CD8-positive, alpha-beta memory T cell (primary cell): ENCODE data around the gene GPR176. TPM values are rescaled to one million over a fixed set of nuclear protein-coding genes. Genes with fewer than 3 reads are reported as not detected.

Experiments used
- CTCF ChIA-PET: fragments of 350-600 bp; sonication (Branson Sonifier 250); formaldehyde crosslinking; loops from one replicate; lab custom pipeline; 2021; ENCODE audit warnings: antibody characterized with exemption; lab: Charles Lee
- POLR2A ChIA-PET: fragments of 350-600 bp; sonication (Branson Sonifier 250); formaldehyde crosslinking; loops from one replicate; lab custom pipeline; 2021; ENCODE audit warnings: antibody characterized with exemption; lab: Charles Lee
- DNase-seq, 5 donors: peaks; one replicate each; pipeline versions ENCODE4 v3.0.0 to v3.0.0-alpha.2; 2020 to 2022; ENCODE audit warnings: mixed read lengths in 1 of 5
- H3K27ac ChIP-seq: one replicate; pipeline ENCODE4 v1.7.0; 2013; ENCODE audit warnings: low read depth, mild to moderate bottlenecking, low read length, moderate library complexity
- H3K27me3 ChIP-seq: 2 replicates; pipeline ENCODE4 v1.7.0; 2013; ENCODE audit warnings: low read length, mild to moderate bottlenecking; ENCODE audit not compliant: insufficient read depth, poor library complexity, severe bottlenecking
- H3K36me3 ChIP-seq: 2 replicates; pipeline ENCODE4 v1.7.0; 2013; ENCODE audit warnings: mild to moderate bottlenecking, low read length, moderate library complexity; ENCODE audit not compliant: insufficient read depth
- H3K4me1 ChIP-seq: 2 replicates; pipeline ENCODE4 v1.7.0; 2013; ENCODE audit warnings: mild to moderate bottlenecking, low read length, moderate library complexity; ENCODE audit not compliant: insufficient read depth
- H3K4me3 ChIP-seq: 2 replicates; pipeline ENCODE4 v1.7.0; 2013; ENCODE audit warnings: mild to moderate bottlenecking, low read length
- H3K9me3 ChIP-seq: 2 replicates; pipeline ENCODE4 v1.7.0; 2013; ENCODE audit warnings: mild to moderate bottlenecking, low read length
- H3K27ac Mint-ChIP-seq, 8 donors: one replicate each; pipeline ENCODE4 v1.8.0; 2020 to 2021; ENCODE audit warnings: mixed read lengths in 8 of 8, mild to moderate bottlenecking in 6 of 8, inconsistent platforms in 3 of 8, moderate library complexity in 3 of 8
- H3K27me3 Mint-ChIP-seq, 2 donors: one replicate each; pipeline ENCODE4 v1.8.0; 2020 to 2021; ENCODE audit warnings: mixed read lengths in 2 of 2, mild to moderate bottlenecking in 1 of 2, moderate library complexity in 1 of 2
- H3K36me3 Mint-ChIP-seq, 3 donors: one replicate each; pipeline ENCODE4 v1.8.0; 2020 to 2021; ENCODE audit warnings: mixed read lengths in 3 of 3, inconsistent platforms in 1 of 3, mild to moderate bottlenecking in 1 of 3
- H3K4me1 Mint-ChIP-seq, 3 donors: one replicate each; pipeline ENCODE4 v1.8.0; 2020 to 2021; ENCODE audit warnings: mixed read lengths in 3 of 3, inconsistent platforms in 1 of 3, mild to moderate bottlenecking in 1 of 3
- H3K4me3 Mint-ChIP-seq, 7 donors: one replicate each; pipeline ENCODE4 v1.8.0; 2020 to 2021; ENCODE audit warnings: mixed read lengths in 7 of 7, mild to moderate bottlenecking in 6 of 7, moderate library complexity in 4 of 7, inconsistent platforms in 2 of 7
- H3K9me3 Mint-ChIP-seq, 5 donors: one replicate each; pipeline ENCODE4 v1.8.0; 2020 to 2022; ENCODE audit warnings: mixed read lengths in 5 of 5, mild to moderate bottlenecking in 3 of 5, moderate library complexity in 2 of 5, inconsistent platforms in 1 of 5
- polyA plus RNA-seq: library from polyadenylated mRNA; unstranded; fragments of 300-500 nt; fragmentation: Illumina TruSeq; gene quantifications from one replicate; pipeline ENCODE4 v1.2.3, GENCODE V29; 2021
- total RNA-seq, 2 experiments: library from RNA; stranded (reverse); gene quantifications; one replicate each; pipeline ENCODE4 v1.2.3, GENCODE V29; 2021

The GPR176 gene
- total and polyA plus RNA-seq, 3 experiments from 2014 or later, result 0.20 TPM; not detected in 2

DNA sequence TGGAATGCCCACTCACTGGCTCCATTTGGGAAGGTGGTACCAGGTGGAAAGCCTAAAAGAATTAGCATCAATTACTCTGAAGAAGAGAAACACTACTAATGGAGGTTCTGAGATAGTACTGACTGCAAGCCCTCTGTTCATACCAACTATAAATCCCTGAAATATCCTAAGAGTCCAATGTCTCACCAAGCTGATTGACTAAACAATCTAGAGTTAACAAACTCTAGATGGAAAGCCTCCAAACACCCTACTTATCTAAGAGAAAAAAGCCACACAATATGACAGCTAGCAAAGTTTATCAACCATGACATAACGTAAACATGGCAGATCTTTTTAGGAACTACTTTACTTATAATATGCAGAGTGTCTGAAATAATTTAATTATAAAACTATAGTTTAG lies 59.2 kb downstream of the GPR176 start:
- no peaks in the 10 kb centered on the region for H3K9me3 Mint-ChIP-seq
- H3K36me3 Mint-ChIP-seq, result peaks cover 0 to 5% (median 0%) of the 10 kb centered on the region in 3 donors
- H3K4me3 Mint-ChIP-seq, result no peak overlapping the region
- no peaks in the 10 kb centered on the region for H3K9me3 ChIP-seq
- no peak overlapping the region for H3K4me3 ChIP-seq
- no peak for DNase-seq
- ChIA-PET CTCF (no interaction called here), POLR2A (no interaction called here)
- H3K27ac ChIP-seq, result no peak overlapping the region
- no peaks in the 10 kb centered on the region for H3K27me3 ChIP-seq
- peaks cover 4 to 44% of the 10 kb centered on the region in 2 donors for H3K27me3 Mint-ChIP-seq
- H3K4me1 ChIP-seq, result no peaks in the 10 kb centered on the region
- H3K36me3 ChIP-seq, result no peaks in the 10 kb centered on the region
- H3K27ac Mint-ChIP-seq, result no peak overlapping the region
- H3K4me1 Mint-ChIP-seq, result no peaks in the 10 kb centered on the region

- ChIA-PET CTCF (no interaction called here), POLR2A (no interaction called here)
- peaks cover 4 to 41% of the 10 kb centered on the region in 2 donors for H3K27me3 Mint-ChIP-seq
- Histone ChIP-seq H3K36me3 (no peaks in the 10 kb centered on the region), H3K4me3 (no peak overlapping the region), H3K27me3 (no peaks in the 10 kb centered on the region), H3K4me1 (no peaks in the 10 kb centered on the region), H3K27ac (no peak overlapping the region), H3K9me3 (no peaks in the 10 kb centered on the region)
- no peak overlapping the region for H3K4me3 Mint-ChIP-seq
- peaks cover 0 to 5% (median 0%) of the 10 kb centered on the region in 3 donors for H3K36me3 Mint-ChIP-seq
- DNase-seq, result no peak
- no peaks in the 10 kb centered on the region for H3K4me1 Mint-ChIP-seq
- H3K27ac Mint-ChIP-seq, result no peak overlapping the region
- no peaks in the 10 kb centered on the region for H3K9me3 Mint-ChIP-seq
Measured at GRCh38 chr15:39860200-39860599, 59.9 kb downstream of the GPR176 start.

DNA sequence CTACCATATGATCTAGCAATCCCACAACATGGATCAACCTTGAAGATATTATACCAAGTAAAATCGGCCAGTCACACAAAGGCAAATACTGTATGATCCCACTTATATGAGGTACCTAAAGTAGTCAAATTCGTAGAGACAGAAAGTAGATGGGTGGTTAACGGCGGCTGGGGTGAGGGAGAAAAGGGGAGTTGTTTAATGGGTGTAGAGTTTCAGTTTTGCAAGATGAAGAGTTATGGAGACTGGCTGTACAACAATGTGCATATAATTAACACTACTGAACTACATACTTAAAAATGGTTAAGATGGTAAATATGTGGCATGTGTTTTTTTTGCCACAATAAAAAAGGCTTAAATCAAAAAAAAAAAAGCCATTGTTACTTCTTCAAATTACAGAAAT lies 60.4 kb downstream of the GPR176 start:
- Mint-ChIP-seq H3K4me1 (no peaks in the 10 kb centered on the region), H3K4me3 (no peak overlapping the region), H3K36me3 (peaks cover 0 to 5% (median 0%) of the 10 kb centered on the region in 3 donors), H3K27ac (no peak overlapping the region), H3K27me3 (peaks cover 6 to 38% of the 10 kb centered on the region in 2 donors), H3K9me3 (no peaks in the 10 kb centered on the region)
- Histone ChIP-seq H3K36me3 (no peaks in the 10 kb centered on the region), H3K27ac (no peak overlapping the region), H3K4me1 (no peaks in the 10 kb centered on the region), H3K9me3 (no peaks in the 10 kb centered on the region), H3K4me3 (no peak overlapping the region), H3K27me3 (no peaks in the 10 kb centered on the region)
- DNase-seq, result no peak
- ChIA-PET CTCF (no interaction called here), POLR2A (no interaction called here)

- CTCF ChIA-PET, result no interaction called here
- Histone ChIP-seq H3K36me3 (no peaks in the 10 kb centered on the region), H3K9me3 (no peaks in the 10 kb centered on the region), H3K4me1 (no peaks in the 10 kb centered on the region), H3K27ac (no peak overlapping the region), H3K27me3 (no peaks in the 10 kb centered on the region), H3K4me3 (no peak overlapping the region)
- Mint-ChIP-seq H3K27me3 (peaks cover 4 to 30% of the 10 kb centered on the region in 2 donors), H3K27ac (no peak overlapping the region), H3K4me3 (no peak overlapping the region), H3K36me3 (peaks cover 0 to 5% (median 0%) of the 10 kb centered on the region in 3 donors), H3K9me3 (no peaks in the 10 kb centered on the region), H3K4me1 (no peaks in the 10 kb centered on the region)
- DNase-seq, result no peak
- POLR2A ChIA-PET, result no interaction called here
Measured at GRCh38 chr15:39857132-39857531, 62.9 kb downstream of the GPR176 start.

GRCh38 chr15:39856357-39856756 lies 63.7 kb downstream of the GPR176 start:
- Mint-ChIP-seq H3K4me3 (no peak overlapping the region), H3K9me3 (no peaks in the 10 kb centered on the region), H3K4me1 (no peaks in the 10 kb centered on the region), H3K27ac (no peak overlapping the region), H3K27me3 (peaks cover 4 to 30% of the 10 kb centered on the region in 2 donors), H3K36me3 (peaks cover 0 to 5% (median 0%) of the 10 kb centered on the region in 3 donors)
- no peak for DNase-seq
- no peak overlapping the region for H3K27ac ChIP-seq
- no peaks in the 10 kb centered on the region for H3K9me3 ChIP-seq
- ChIA-PET CTCF (no interaction called here), POLR2A (no interaction called here)
- H3K27me3 ChIP-seq, result no peaks in the 10 kb centered on the region
- H3K36me3 ChIP-seq, result no peaks in the 10 kb centered on the region
- no peaks in the 10 kb centered on the region for H3K4me1 ChIP-seq
- H3K4me3 ChIP-seq, result no peak overlapping the region

DNA sequence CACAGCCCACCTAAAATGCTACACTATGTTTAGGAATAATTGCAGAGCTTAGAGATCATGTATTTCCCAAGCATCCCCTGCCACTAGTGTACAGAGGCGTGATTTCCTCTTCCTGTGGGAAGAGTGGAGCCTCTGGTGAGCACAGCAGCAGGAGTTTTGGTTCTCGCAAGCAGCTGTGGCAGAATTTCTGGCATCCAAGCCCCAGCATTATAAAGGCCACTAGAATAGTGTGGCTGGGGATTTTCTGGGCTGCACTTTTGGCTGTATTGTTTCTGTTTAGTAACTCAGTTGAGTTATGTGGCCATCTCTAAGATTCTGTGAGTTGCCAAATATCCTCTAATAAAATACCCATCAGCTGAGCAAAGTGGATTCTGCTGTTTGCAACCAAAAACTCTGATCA lies 64.7 kb downstream of the GPR176 start:
- CTCF ChIA-PET, result no interaction called here
- Histone ChIP-seq H3K4me3 (no peak overlapping the region), H3K27me3 (no peaks in the 10 kb centered on the region), H3K27ac (no peak overlapping the region), H3K4me1 (no peaks in the 10 kb centered on the region), H3K36me3 (no peaks in the 10 kb centered on the region), H3K9me3 (no peaks in the 10 kb centered on the region)
- no peaks in the 10 kb centered on the region for H3K9me3 Mint-ChIP-seq
- DNase-seq, result no peak
- H3K4me1 Mint-ChIP-seq, result no peaks in the 10 kb centered on the region
- H3K36me3 Mint-ChIP-seq, result peaks cover 0 to 5% (median 0%) of the 10 kb centered on the region in 3 donors
- H3K27ac Mint-ChIP-seq, result no peak overlapping the region
- POLR2A ChIA-PET, result no interaction called here
- H3K27me3 Mint-ChIP-seq, result peaks cover 4 to 25% of the 10 kb centered on the region in 2 donors
- no peak overlapping the region for H3K4me3 Mint-ChIP-seq

DNA sequence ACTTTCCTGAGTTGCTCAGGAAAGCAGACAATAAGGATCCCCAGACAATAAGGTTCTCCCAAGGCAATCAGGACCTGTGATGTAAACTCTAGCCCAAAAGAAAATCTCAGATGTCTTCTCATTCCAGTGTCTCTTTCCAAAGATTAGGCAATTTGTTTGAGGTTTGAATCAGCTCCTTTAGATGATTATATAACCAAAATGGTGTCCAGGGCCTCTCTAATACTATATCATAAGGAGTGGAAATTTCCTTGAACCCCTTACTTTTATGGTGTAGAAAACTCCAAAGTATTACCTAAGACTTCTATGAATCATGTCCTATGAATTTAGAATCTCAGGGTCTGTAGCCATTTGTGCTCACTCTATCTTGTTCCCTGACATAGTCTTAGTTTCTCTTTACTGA lies 65.9 kb downstream of the GPR176 start:
- peaks cover 0 to 5% (median 0%) of the 10 kb centered on the region in 3 donors for H3K36me3 Mint-ChIP-seq
- no peak overlapping the region for H3K27ac ChIP-seq
- peaks cover 4 to 29% of the 10 kb centered on the region in 2 donors for H3K27me3 Mint-ChIP-seq
- no peaks in the 10 kb centered on the region for H3K9me3 ChIP-seq
- no peak overlapping the region for H3K27ac Mint-ChIP-seq
- ChIA-PET CTCF (no interaction called here), POLR2A (no interaction called here)
- no peaks in the 10 kb centered on the region for H3K4me1 Mint-ChIP-seq
- no peaks in the 10 kb centered on the region for H3K36me3 ChIP-seq
- H3K27me3 ChIP-seq, result no peaks in the 10 kb centered on the region
- no peak for DNase-seq
- no peak overlapping the region for H3K4me3 ChIP-seq
- no peaks in the 10 kb centered on the region for H3K9me3 Mint-ChIP-seq
- H3K4me1 ChIP-seq, result no peaks in the 10 kb centered on the region
- no peak overlapping the region for H3K4me3 Mint-ChIP-seq

- no peaks in the 10 kb centered on the region for H3K36me3 ChIP-seq
- Mint-ChIP-seq H3K9me3 (no peaks in the 10 kb centered on the region), H3K36me3 (no peaks in the 10 kb centered on the region), H3K4me1 (no peaks in the 10 kb centered on the region), H3K27me3 (peaks cover 4 to 27% of the 10 kb centered on the region in 2 donors), H3K27ac (no peak overlapping the region), H3K4me3 (no peak overlapping the region)
- CTCF ChIA-PET, result no interaction called here
- H3K4me1 ChIP-seq, result no peaks in the 10 kb centered on the region
- H3K27ac ChIP-seq, result no peak overlapping the region
- no peak overlapping the region for H3K4me3 ChIP-seq
- POLR2A ChIA-PET, result no interaction called here
- no peaks in the 10 kb centered on the region for H3K27me3 ChIP-seq
- H3K9me3 ChIP-seq, result no peaks in the 10 kb centered on the region
- no peak for DNase-seq
Measured at GRCh38 chr15:39852250-39852649, 67.8 kb downstream of the GPR176 start.
